ENCODE data around the gene OTOGL.

- TF ChIP-seq CTCF (IDR thresholded peaks at IDR 0.05; ENCODE audit: low read depth, low read length) (no peak), MYC (IDR thresholded peaks at IDR 0.05; ENCODE audit: low read depth, low read length) (no peak), POLR2A (IDR thresholded peaks at IDR 0.05; ENCODE audit: extremely low read depth, insufficient read length) (no peak)
- TF ChIP-seq, protein P1, sequence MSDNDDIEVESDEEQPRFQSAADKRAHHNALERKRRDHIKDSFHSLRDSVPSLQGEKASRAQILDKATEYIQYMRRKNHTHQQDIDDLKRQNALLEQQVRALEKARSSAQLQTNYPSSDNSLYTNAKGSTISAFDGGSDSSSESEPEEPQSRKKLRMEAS (IDR thresholded peaks at IDR 0.05; ENCODE audit: low read depth, low read length): no peak
Measured at GRCh38 chr12:80353254-80353653, 253.9 kb downstream of the OTOGL start.
